ENCODE data around the gene GABRD.

GABRD gene

DNA sequence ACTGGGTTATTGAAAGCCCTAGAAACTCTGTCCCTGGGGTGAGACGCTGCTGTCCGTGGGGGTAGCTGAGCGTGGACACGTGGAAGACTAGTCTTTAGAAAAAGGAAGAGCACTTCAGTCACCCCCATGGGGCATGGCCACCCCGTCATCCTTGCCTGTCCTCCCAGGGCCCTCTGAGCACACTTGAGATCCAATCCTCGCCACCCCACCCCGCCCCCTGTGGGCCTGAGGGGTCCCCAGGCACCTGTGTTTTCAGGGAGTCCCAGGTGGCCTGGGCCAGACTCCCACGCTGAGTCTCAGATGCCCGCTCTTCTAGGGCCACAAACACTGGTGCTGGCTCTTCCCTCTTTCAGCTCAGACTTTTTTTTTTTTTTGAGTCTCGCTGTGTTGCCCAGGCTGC is 33.6 kb downstream of the GABRD start:
- Histone ChIP-seq H3K9me3 (ENCODE audit: insufficient read depth, low read length) (no peaks in the 10 kb centered on the region), H3K27me3 (ENCODE audit: insufficient read depth, insufficient read length) (peaks cover 25% of the 10 kb centered on the region), H3K36me3 (ENCODE audit: insufficient read depth, insufficient read length, low read length) (peaks cover 13% of the 10 kb centered on the region), H3K4me1 (ENCODE audit: insufficient read depth, insufficient read length) (peaks cover 7% of the 10 kb centered on the region), H3K9ac (ENCODE audit: insufficient read length, low read depth) (no peak overlapping the region), H3K4me3 (ENCODE audit: insufficient read length, low read depth) (no peak overlapping the region)
- no peak for DNase-seq (ENCODE audit: low read depth, low spot score)
- TF ChIP-seq ZNF274 (IDR thresholded peaks at IDR 0.05; ENCODE audit: low read depth, low read length) (no peak), YY1 (IDR thresholded peaks at IDR 0.05; ENCODE audit: insufficient read depth, insufficient read length) (no peak), SUZ12 (IDR thresholded peaks at IDR 0.05; ENCODE audit: extremely low read depth, insufficient read depth, insufficient read length) (no peak)

DNA sequence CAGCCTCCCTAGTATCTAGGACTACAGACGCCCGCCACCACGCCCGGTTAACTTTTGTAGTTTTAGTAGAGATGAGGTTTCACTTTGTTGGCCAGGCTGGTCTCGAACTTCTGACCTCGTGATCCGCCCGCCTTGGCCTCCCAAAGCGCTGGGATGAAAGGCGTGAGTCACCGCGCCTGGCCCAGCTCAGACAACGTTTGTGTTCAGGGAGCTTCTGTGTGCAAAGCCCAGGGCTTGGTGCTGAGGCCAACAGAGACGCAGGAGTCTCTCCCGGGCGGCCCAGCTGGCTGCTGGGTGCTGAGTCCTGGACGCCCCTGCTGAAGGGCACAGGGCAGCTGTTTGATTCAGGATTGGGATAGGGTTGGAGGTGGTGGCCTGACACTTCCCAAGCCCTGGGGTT is 34.1 kb downstream of the GABRD start:
- no peak for TF ChIP-seq SUZ12 (IDR thresholded peaks at IDR 0.05; ENCODE audit: extremely low read depth, insufficient read depth, insufficient read length)
- TF ChIP-seq ZNF274 (IDR thresholded peaks at IDR 0.05; ENCODE audit: low read depth, low read length): no peak
- TF ChIP-seq YY1 (IDR thresholded peaks at IDR 0.05; ENCODE audit: insufficient read depth, insufficient read length): no peak
- Histone ChIP-seq H3K9ac (ENCODE audit: insufficient read length, low read depth) (no peak overlapping the region), H3K27me3 (ENCODE audit: insufficient read depth, insufficient read length) (peaks cover 22% of the 10 kb centered on the region), H3K36me3 (ENCODE audit: insufficient read depth, insufficient read length, low read length) (peaks cover 13% of the 10 kb centered on the region), H3K4me1 (ENCODE audit: insufficient read depth, insufficient read length) (peaks cover 2% of the 10 kb centered on the region), H3K9me3 (ENCODE audit: insufficient read depth, low read length) (no peaks in the 10 kb centered on the region), H3K4me3 (ENCODE audit: insufficient read length, low read depth) (no peak overlapping the region)
- DNase-seq (ENCODE audit: low read depth, low spot score): no peak

DNA sequence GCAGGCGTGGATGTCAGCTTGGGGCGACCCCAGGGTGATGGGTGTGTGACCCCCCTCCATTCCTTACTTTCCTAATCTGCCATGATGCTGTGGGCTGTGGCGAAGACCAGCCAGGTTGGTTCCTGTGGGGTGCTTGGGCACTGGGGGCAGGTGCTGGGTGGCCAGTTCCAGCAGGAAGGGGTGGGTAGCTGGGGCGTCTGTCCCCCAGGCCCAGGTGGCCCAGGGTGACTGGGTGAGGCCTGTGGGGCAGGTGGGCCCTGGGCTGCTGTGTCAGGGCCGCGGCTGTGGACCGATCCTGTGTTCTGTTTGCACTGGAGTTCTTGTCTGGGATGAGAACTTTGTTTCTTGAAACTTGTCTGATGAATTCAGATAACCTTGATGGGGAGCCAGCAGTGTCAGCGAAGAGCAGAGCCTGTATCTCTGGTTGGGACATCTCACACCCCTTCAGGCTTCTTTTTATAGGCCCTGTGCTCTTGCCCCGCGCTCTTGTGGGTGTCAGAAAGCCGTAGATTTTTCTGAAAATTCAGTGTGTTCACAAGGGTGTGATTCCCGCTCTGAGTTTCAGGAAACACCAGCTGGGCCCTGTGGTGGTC is 34.7 kb downstream of the GABRD start:
- H3K27me3 ChIP-seq (ENCODE audit: insufficient read depth, insufficient read length): peaks cover 16% of the 10 kb centered on the region
- no peak for DNase-seq (ENCODE audit: low read depth, low spot score)
- TF ChIP-seq YY1 (IDR thresholded peaks at IDR 0.05; ENCODE audit: insufficient read depth, insufficient read length) (no peak), SUZ12 (IDR thresholded peaks at IDR 0.05; ENCODE audit: extremely low read depth, insufficient read depth, insufficient read length) (no peak), ZNF274 (IDR thresholded peaks at IDR 0.05; ENCODE audit: low read depth, low read length) (no peak)
- peaks cover 1% of the 10 kb centered on the region for H3K4me1 ChIP-seq (ENCODE audit: insufficient read depth, insufficient read length)
- H3K9ac ChIP-seq (ENCODE audit: insufficient read length, low read depth): no peak overlapping the region
- no peaks in the 10 kb centered on the region for H3K9me3 ChIP-seq (ENCODE audit: insufficient read depth, low read length)
- peaks cover 13% of the 10 kb centered on the region for H3K36me3 ChIP-seq (ENCODE audit: insufficient read depth, insufficient read length, low read length)
- no peak overlapping the region for H3K4me3 ChIP-seq (ENCODE audit: insufficient read length, low read depth)

DNA sequence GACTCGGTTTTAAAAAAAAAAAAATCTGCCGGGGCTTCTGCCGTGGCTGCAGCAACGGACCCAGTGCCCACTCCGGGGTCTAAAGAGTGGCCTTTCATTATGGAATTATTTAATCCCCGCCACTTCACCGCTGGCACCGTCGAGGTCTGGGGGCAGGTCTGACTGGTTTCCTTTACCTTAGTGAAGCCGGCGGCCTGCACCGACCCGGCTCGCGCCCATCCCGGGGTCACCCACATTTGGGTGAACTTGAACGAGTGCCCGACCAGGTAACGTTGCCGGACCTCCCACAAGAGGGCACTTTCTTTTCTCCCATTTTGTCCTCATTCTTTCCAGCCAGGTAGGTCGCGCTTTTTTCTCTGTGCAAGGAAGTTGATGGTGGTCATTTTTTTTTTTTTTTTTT is 35.4 kb downstream of the GABRD start:
- Histone ChIP-seq H3K9me3 (ENCODE audit: insufficient read depth, low read length) (no peaks in the 10 kb centered on the region), H3K27me3 (ENCODE audit: insufficient read depth, insufficient read length) (peaks cover 16% of the 10 kb centered on the region), H3K9ac (ENCODE audit: insufficient read length, low read depth) (no peak overlapping the region), H3K4me3 (ENCODE audit: insufficient read length, low read depth) (no peak overlapping the region), H3K4me1 (ENCODE audit: insufficient read depth, insufficient read length) (peaks cover 1% of the 10 kb centered on the region), H3K36me3 (ENCODE audit: insufficient read depth, insufficient read length, low read length) (peaks cover 15% of the 10 kb centered on the region)
- no peak for TF ChIP-seq SUZ12 (IDR thresholded peaks at IDR 0.05; ENCODE audit: extremely low read depth, insufficient read depth, insufficient read length)
- TF ChIP-seq YY1 (IDR thresholded peaks at IDR 0.05; ENCODE audit: insufficient read depth, insufficient read length): no peak
- no peak for TF ChIP-seq ZNF274 (IDR thresholded peaks at IDR 0.05; ENCODE audit: low read depth, low read length)
- DNase-seq (ENCODE audit: low read depth, low spot score): no peak

DNA sequence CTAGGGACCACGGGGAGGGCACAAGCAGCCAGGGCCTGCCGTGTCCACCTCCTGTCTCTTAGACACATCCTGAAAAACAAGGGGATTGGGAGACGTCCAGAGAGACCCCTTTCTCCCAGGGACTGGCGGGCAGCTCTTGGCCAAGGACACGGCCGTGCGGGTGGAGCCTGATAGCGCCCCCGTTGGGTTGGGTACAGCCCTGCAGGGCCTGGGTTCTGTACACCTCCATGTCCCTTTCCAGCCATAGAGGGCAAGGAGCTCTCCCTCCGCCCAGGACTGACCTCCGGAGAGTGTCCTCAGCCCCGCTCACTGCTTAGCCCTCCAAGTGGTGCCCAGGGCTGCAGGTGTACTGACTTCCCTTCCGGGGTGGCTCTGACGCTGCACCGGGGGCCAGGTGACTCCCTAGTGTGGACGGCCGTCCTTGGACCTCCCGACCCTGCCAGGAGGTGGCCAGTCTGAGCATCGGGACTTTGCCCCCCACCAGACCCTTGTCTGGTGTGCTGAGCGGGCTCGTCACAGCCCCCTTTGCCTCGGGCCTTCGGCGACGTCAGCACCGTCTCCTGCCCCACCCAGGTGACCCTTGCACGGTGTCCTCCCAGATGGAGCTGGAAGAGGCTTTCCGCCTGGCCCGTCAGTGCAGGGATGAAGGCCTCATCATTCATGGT is 36.9 kb downstream of the GABRD start:
- DNase-seq (ENCODE audit: low read depth, low spot score): no peak
- Histone ChIP-seq H3K27me3 (ENCODE audit: insufficient read depth, insufficient read length) (peaks cover 11% of the 10 kb centered on the region), H3K9me3 (ENCODE audit: insufficient read depth, low read length) (no peaks in the 10 kb centered on the region), H3K9ac (ENCODE audit: insufficient read length, low read depth) (no peak overlapping the region), H3K4me1 (ENCODE audit: insufficient read depth, insufficient read length) (peaks cover 1% of the 10 kb centered on the region), H3K36me3 (ENCODE audit: insufficient read depth, insufficient read length, low read length) (peaks cover 22% of the 10 kb centered on the region), H3K4me3 (ENCODE audit: insufficient read length, low read depth) (no peak overlapping the region)
- TF ChIP-seq SUZ12 (IDR thresholded peaks at IDR 0.05; ENCODE audit: extremely low read depth, insufficient read depth, insufficient read length): no peak
- TF ChIP-seq ZNF274 (IDR thresholded peaks at IDR 0.05; ENCODE audit: low read depth, low read length): no peak
- no peak for TF ChIP-seq YY1 (IDR thresholded peaks at IDR 0.05; ENCODE audit: insufficient read depth, insufficient read length)

DNA sequence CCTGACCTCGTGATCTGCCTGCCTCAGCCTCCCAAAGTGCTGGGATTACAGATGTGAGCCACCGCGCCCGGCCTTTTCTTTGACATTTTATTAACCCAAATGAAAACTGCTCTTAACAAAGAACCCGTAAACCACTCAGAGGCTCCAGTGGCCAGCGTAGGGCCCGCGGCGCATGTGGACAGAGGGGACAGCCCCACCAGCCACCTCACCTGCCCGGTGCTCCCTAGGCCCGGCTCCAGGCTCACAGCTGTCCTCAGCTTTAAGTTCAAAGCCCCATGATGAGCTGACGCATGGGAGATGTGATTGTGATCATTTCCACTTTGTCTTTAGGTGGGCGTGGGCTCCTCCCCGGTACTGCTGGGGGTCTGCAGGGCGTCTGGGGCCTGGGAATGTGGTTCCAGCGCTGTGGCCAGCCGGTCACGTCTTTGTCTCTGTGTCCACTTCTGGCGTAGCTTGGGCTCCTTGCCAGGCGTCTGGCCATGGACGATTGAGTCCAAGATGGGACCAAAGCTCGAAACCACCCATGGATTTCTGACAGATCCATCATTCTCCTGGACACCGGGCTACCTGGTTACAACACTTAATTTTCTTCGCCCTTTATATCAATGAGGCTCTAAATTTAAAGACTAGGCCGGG is 37.9 kb downstream of the GABRD start:
- Histone ChIP-seq H3K4me3 (ENCODE audit: insufficient read length, low read depth) (no peak overlapping the region), H3K27me3 (ENCODE audit: insufficient read depth, insufficient read length) (peaks cover under 1% of the 10 kb centered on the region), H3K9ac (ENCODE audit: insufficient read length, low read depth) (no peak overlapping the region), H3K9me3 (ENCODE audit: insufficient read depth, low read length) (no peaks in the 10 kb centered on the region), H3K4me1 (ENCODE audit: insufficient read depth, insufficient read length) (peaks cover 6% of the 10 kb centered on the region), H3K36me3 (ENCODE audit: insufficient read depth, insufficient read length, low read length) (peaks cover 25% of the 10 kb centered on the region)
- TF ChIP-seq YY1 (IDR thresholded peaks at IDR 0.05; ENCODE audit: insufficient read depth, insufficient read length): no peak
- TF ChIP-seq ZNF274 (IDR thresholded peaks at IDR 0.05; ENCODE audit: low read depth, low read length): no peak
- no peak for TF ChIP-seq SUZ12 (IDR thresholded peaks at IDR 0.05; ENCODE audit: extremely low read depth, insufficient read depth, insufficient read length)
- no peak for DNase-seq (ENCODE audit: low read depth, low spot score)

DNA sequence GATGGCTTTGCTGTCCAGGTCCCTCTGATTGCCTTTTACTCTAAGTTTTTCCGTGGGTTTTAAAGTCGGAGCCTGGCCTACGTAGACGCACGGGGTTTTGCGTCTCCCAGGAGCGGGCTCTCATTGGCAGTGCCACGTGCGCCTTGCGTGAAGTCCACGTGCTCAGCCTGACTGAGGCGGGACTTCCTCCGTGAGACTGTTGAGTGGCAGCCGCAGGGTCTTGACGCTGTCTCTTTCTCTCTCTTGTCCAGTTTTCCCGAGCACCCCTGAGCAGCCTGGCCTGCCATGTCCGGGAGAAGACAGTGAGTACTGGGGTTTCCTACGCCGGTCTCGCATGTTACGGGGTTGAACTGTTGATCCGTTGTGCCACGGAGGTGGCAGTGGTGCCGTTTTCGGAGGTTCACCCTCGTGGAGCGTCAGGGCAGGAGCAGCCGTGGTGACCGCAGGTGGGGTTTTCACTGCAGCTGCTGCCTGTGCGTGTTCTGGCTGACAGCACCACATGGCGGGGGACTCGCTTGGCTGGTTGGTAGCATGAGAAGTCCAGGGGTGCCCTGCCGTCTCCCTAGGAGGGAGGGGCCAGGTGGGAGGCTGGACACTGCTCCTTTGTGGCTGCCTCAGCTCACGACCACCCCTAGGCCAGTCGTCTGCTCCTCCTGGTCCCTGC is 40.3 kb downstream of the GABRD start:
- H3K4me3 ChIP-seq (ENCODE audit: insufficient read length, low read depth): no peak overlapping the region
- H3K9me3 ChIP-seq (ENCODE audit: insufficient read depth, low read length): no peaks in the 10 kb centered on the region
- H3K4me1 ChIP-seq (ENCODE audit: insufficient read depth, insufficient read length): peaks cover 6% of the 10 kb centered on the region
- no peak for DNase-seq (ENCODE audit: low read depth, low spot score)
- H3K36me3 ChIP-seq (ENCODE audit: insufficient read depth, insufficient read length, low read length): peaks cover 25% of the 10 kb centered on the region
- H3K9ac ChIP-seq (ENCODE audit: insufficient read length, low read depth): no peak overlapping the region
- TF ChIP-seq ZNF274 (IDR thresholded peaks at IDR 0.05; ENCODE audit: low read depth, low read length) (no peak), SUZ12 (IDR thresholded peaks at IDR 0.05; ENCODE audit: extremely low read depth, insufficient read depth, insufficient read length) (no peak), YY1 (IDR thresholded peaks at IDR 0.05; ENCODE audit: insufficient read depth, insufficient read length) (no peak)
- H3K27me3 ChIP-seq (ENCODE audit: insufficient read depth, insufficient read length): no peaks in the 10 kb centered on the region

All from NT2/D1 (cell line).